Mesendoderm (in vitro differentiated cells): ENCODE data around the gene MCM8.
A peak's percentile ranks its signal among the peaks of the same experiment; 100 is the strongest.

Source experiments
- DNase-seq: peaks from one replicate; pipeline ENCODE4 v3.0.0; 2013
- H2AK5ac ChIP-seq: 2 replicates; pipeline ENCODE4 v1.6.1; 2013; ENCODE audit warnings: low read length, inconsistent platforms
- H2BK120ac ChIP-seq: 2 replicates; pipeline ENCODE4 v1.6.1; 2013; ENCODE audit warnings: low read depth, mild to moderate bottlenecking, low read length, moderate library complexity, mixed read lengths
- H2BK15ac ChIP-seq: replicated peaks from 2 replicates; pipeline ENCODE4 v1.6.1; 2013; ENCODE audit warnings: low read depth, mild to moderate bottlenecking, moderate library complexity
- H2BK5ac ChIP-seq: 2 replicates; pipeline ENCODE4 v1.6.1; 2013; ENCODE audit warnings: low read length, inconsistent platforms
- H3K18ac ChIP-seq: 2 replicates; pipeline ENCODE4 v1.6.1; 2013; ENCODE audit warnings: mild to moderate bottlenecking, low read length, mixed read lengths
- H3K23ac ChIP-seq: one replicate; pipeline ENCODE4 v1.6.1; 2013; ENCODE audit warnings: low read length
- H3K27ac ChIP-seq: 2 replicates; pipeline ENCODE4 v1.5.1; 2013; ENCODE audit warnings: low read depth, mild to moderate bottlenecking, inconsistent platforms, low read length, moderate library complexity
- H3K27me3 ChIP-seq: 2 replicates; pipeline ENCODE4 v1.6.1; 2013; ENCODE audit warnings: low read length, control low read depth, mild to moderate bottlenecking, inconsistent platforms; ENCODE audit not compliant: insufficient read depth, poor library complexity
- H3K36me3 ChIP-seq: 2 replicates; pipeline ENCODE4 v1.6.1; 2013; ENCODE audit warnings: low read length, inconsistent platforms; ENCODE audit not compliant: control insufficient read depth, insufficient read depth
- H3K4ac ChIP-seq: one replicate; pipeline ENCODE4 v1.6.1; 2013; ENCODE audit warnings: low read depth, mild to moderate bottlenecking, low read length, moderate library complexity
- H3K4me1 ChIP-seq: 2 replicates; pipeline ENCODE4 v1.6.1; 2013; ENCODE audit warnings: low read depth, low read length, inconsistent platforms; ENCODE audit not compliant: control insufficient read depth
- H3K4me2 ChIP-seq: 2 replicates; pipeline ENCODE4 v1.6.1; 2013; ENCODE audit warnings: low read length
- H3K4me3 ChIP-seq: 2 replicates; pipeline ENCODE4 v1.5.1; 2013; ENCODE audit warnings: mild to moderate bottlenecking, low read length
- H3K56ac ChIP-seq: one replicate; pipeline ENCODE4 v1.6.1; 2013; ENCODE audit warnings: low read length
- H3K79me1 ChIP-seq: 2 replicates; pipeline ENCODE4 v1.6.1; 2013; ENCODE audit warnings: low read length, inconsistent platforms
- H3K79me2 ChIP-seq: 2 replicates; pipeline ENCODE4 v1.6.1; 2013; ENCODE audit warnings: mild to moderate bottlenecking, low read length; ENCODE audit not compliant: control insufficient read depth, insufficient read depth
- H3K9ac ChIP-seq: 2 replicates; pipeline ENCODE4 v1.6.1; 2013; ENCODE audit warnings: low read length, inconsistent platforms
- H4K5ac ChIP-seq: one replicate; pipeline ENCODE4 v1.6.1; 2013; ENCODE audit warnings: low read length
- H4K8ac ChIP-seq: one replicate; pipeline ENCODE4 v1.6.1; 2013; ENCODE audit warnings: low read depth, mild to moderate bottlenecking, control low read depth, low read length, moderate library complexity
- WGBS: extraction: QIAGEN DNeasy Blood & Tissue Kit; methylation state at CpG from one replicate; pipeline ENCODE4 v1.1.7; 2013; ENCODE audit warnings: low lambda C conversion rate, missing lambda C conversion rate; ENCODE audit not compliant: insufficient coverage; ENCODE audit errors: extremely low coverage; 5-methylcytosine and 5-hydroxymethylcytosine counted together

MCM8 gene

GRCh38 chr20:6038256-6038655 lies 87.8 kb downstream of the MCM8 start:
- no peaks in the 10 kb centered on the region for H3K4me1 ChIP-seq
- H3K56ac ChIP-seq: no peak overlapping the region
- peaks cover 2% of the 10 kb centered on the region for H3K36me3 ChIP-seq
- no peak overlapping the region for H4K5ac ChIP-seq
- H3K9ac ChIP-seq: no peak overlapping the region
- no peaks in the 10 kb centered on the region for H3K79me1 ChIP-seq
- H3K4ac ChIP-seq: no peak overlapping the region
- H2BK15ac ChIP-seq: no peak overlapping the region
- H4K8ac ChIP-seq: no peak overlapping the region
- no peak for DNase-seq
- no peak overlapping the region for H3K23ac ChIP-seq
- H3K18ac ChIP-seq: no peak overlapping the region
- no peak overlapping the region for H3K4me2 ChIP-seq
- WGBS: no CpG with 5 or more reads among the region's 3 CpGs
- H2AK5ac ChIP-seq: no peak overlapping the region
- no peak overlapping the region for H2BK120ac ChIP-seq
- no peak overlapping the region for H3K27ac ChIP-seq
- no peak overlapping the region for H3K4me3 ChIP-seq
- H3K27me3 ChIP-seq: no peaks in the 10 kb centered on the region
- no peaks in the 10 kb centered on the region for H3K79me2 ChIP-seq
- no peak overlapping the region for H2BK5ac ChIP-seq

- H3K79me1 ChIP-seq: no peaks in the 10 kb centered on the region
- no peak for DNase-seq
These were observed 89.3 kb downstream of the MCM8 start for GRCh38 chr20:6039766-6040165.

DNA sequence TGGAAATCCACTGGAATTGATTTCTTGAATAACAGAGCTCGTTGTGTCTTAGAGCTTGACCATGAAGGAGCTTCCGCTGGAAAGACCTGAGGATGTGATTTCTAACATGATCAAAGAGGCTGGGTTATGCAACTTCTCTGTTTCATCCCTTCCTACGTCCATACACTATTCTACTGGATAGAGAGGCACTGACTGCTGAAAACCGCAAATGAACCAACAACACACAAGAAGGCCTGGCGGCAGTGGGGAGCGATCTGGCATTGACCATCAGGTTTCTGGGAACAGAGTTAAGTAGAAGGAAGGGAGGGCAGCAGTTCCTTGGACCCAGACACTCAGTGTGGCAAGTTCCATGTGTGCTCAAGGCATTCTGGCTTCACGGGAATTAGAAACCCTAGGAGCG lies 90.1 kb downstream of the MCM8 start:
- peaks cover 2% of the 10 kb centered on the region for H3K36me3 ChIP-seq
- no peak overlapping the region for H2AK5ac ChIP-seq
- no peaks in the 10 kb centered on the region for H3K79me2 ChIP-seq
- H3K27me3 ChIP-seq: no peaks in the 10 kb centered on the region
- no peak overlapping the region for H3K4me3 ChIP-seq
- no CpG with 5 or more reads among the region's 8 CpGs for WGBS
- H3K4me2 ChIP-seq: no peak overlapping the region
- H3K4me1 ChIP-seq: no peaks in the 10 kb centered on the region
- no peak overlapping the region for H4K5ac ChIP-seq
- no peak overlapping the region for H2BK15ac ChIP-seq
- DNase-seq: no peak
- no peak overlapping the region for H3K4ac ChIP-seq
- H3K27ac ChIP-seq: no peak overlapping the region
- H2BK120ac ChIP-seq: no peak overlapping the region
- no peak overlapping the region for H3K23ac ChIP-seq
- no peaks in the 10 kb centered on the region for H3K79me1 ChIP-seq
- no peak overlapping the region for H3K56ac ChIP-seq
- H4K8ac ChIP-seq: no peak overlapping the region
- no peak overlapping the region for H3K18ac ChIP-seq
- H2BK5ac ChIP-seq: no peak overlapping the region
- H3K9ac ChIP-seq: no peak overlapping the region

More at GRCh38 chr20:6039766-6040165, 89.3 kb downstream of the MCM8 start:
- no peaks in the 10 kb centered on the region for H3K79me2 ChIP-seq
- no peak overlapping the region for H3K4me3 ChIP-seq
- H3K56ac ChIP-seq: no peak overlapping the region
- peaks cover 2% of the 10 kb centered on the region for H3K36me3 ChIP-seq
- H3K23ac ChIP-seq: no peak overlapping the region
- no peak overlapping the region for H2BK120ac ChIP-seq
- WGBS: no CpG with 5 or more reads among the region's 5 CpGs
- no peak overlapping the region for H4K8ac ChIP-seq
- H3K4me2 ChIP-seq: no peak overlapping the region
- no peak overlapping the region for H3K9ac ChIP-seq
- no peaks in the 10 kb centered on the region for H3K27me3 ChIP-seq
- no peak overlapping the region for H2AK5ac ChIP-seq
- H2BK15ac ChIP-seq: no peak overlapping the region
- H3K18ac ChIP-seq: no peak overlapping the region
- H3K27ac ChIP-seq: no peak overlapping the region
- H4K5ac ChIP-seq: no peak overlapping the region
- H3K4me1 ChIP-seq: no peaks in the 10 kb centered on the region
- no peak overlapping the region for H2BK5ac ChIP-seq
- no peak overlapping the region for H3K4ac ChIP-seq

DNA sequence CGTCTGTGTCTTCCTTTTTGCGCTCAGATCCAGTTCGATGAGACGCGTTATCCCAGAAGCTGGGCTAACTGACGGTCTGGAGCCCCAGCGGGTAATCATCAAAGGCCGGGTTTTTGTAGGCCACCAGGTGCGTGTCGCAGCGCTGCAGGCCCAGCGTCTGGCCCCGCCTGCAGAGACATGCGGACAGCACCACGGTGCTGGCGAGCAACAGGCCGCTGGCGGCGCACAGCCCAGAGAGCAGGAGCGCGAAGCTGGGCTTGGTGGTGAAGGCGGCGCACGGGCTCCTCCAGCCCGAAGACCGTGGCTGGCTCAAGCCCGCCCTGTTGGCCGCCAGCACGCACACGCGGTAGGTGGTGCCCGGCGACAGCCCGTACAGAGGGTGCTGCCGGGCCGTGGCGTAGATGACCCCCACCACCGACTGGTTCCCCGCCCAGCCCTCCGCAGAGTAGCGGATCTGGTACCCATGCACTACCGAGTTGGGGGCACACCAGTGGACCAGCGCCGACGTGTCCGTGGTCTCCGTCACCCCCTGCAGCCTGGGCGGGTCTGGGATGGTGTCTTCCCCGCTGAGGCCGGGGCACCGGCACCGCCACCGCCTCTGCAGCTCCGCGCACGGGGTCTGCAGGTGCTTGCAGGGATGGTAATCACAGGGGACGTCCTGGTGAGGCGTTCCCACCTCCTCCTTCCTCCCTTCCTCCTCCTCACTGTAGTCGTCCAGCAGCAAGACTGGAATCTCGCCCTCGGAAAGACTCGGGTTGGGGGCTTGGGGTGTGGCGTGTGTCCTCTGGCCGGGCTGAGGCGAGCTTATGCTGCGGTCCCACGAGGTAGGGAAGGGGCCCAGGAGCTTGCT lies 90.7 kb downstream of the MCM8 start:
- no peak overlapping the region for H3K27ac ChIP-seq
- H4K8ac ChIP-seq: no peak overlapping the region
- H3K4ac ChIP-seq: no peak overlapping the region
- no peaks in the 10 kb centered on the region for H3K27me3 ChIP-seq
- H4K5ac ChIP-seq: no peak overlapping the region
- no peak overlapping the region for H3K4me3 ChIP-seq
- H2BK120ac ChIP-seq: no peak overlapping the region
- no peak overlapping the region for H2BK15ac ChIP-seq
- no peak for DNase-seq
- H3K79me1 ChIP-seq: no peaks in the 10 kb centered on the region
- H3K56ac ChIP-seq: no peak overlapping the region
- no peak overlapping the region for H3K4me2 ChIP-seq
- H3K4me1 ChIP-seq: no peaks in the 10 kb centered on the region
- peaks cover 2% of the 10 kb centered on the region for H3K36me3 ChIP-seq
- H3K79me2 ChIP-seq: no peaks in the 10 kb centered on the region
- no CpG with 5 or more reads among the region's 67 CpGs for WGBS
- no peak overlapping the region for H3K18ac ChIP-seq
- no peak overlapping the region for H3K9ac ChIP-seq
- H3K23ac ChIP-seq: no peak overlapping the region
- no peak overlapping the region for H2BK5ac ChIP-seq
- H2AK5ac ChIP-seq: no peak overlapping the region

DNA sequence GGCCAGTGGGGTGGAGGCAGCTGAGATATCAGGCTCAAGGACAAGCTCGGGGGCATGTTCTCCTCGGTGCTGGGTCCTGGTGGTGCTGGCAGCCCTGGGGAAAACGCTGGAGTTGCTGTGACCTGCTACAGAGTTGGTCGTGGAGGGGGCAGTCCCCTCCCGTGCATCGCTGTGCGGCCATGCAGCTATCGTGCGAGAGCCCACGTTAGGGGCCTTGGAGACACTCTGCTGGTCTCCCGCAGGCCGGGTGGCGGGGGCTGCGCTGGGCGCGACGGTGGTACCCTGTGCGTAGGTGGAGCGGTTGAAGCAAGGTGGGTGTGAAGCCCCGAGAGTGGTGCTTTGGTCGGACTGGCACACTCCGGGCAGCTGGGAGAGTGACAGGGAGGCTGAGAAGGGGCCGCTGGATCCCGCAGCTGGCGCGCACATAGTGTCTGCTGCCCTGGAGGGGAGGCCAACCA lies 91.4 kb downstream of the MCM8 start:
- H3K56ac ChIP-seq: no peak overlapping the region
- H2BK5ac ChIP-seq: no peak overlapping the region
- no peak overlapping the region for H3K4me3 ChIP-seq
- no peak overlapping the region for H3K18ac ChIP-seq
- no peak overlapping the region for H3K4ac ChIP-seq
- no peak overlapping the region for H3K23ac ChIP-seq
- no peak overlapping the region for H3K27ac ChIP-seq
- no peak overlapping the region for H2AK5ac ChIP-seq
- H3K79me2 ChIP-seq: no peaks in the 10 kb centered on the region
- no peak overlapping the region for H2BK15ac ChIP-seq
- no peaks in the 10 kb centered on the region for H3K79me1 ChIP-seq
- no peak overlapping the region for H3K4me2 ChIP-seq
- H3K36me3 ChIP-seq: peaks cover 2% of the 10 kb centered on the region
- H4K5ac ChIP-seq: no peak overlapping the region
- no peaks in the 10 kb centered on the region for H3K4me1 ChIP-seq
- no peak overlapping the region for H2BK120ac ChIP-seq
- no peak overlapping the region for H3K9ac ChIP-seq
- no peak for DNase-seq
- no peak overlapping the region for H4K8ac ChIP-seq
- no CpG with 5 or more reads among the region's 26 CpGs for WGBS
- no peaks in the 10 kb centered on the region for H3K27me3 ChIP-seq

- peak; percentile 73 for DNase-seq
- H3K9ac ChIP-seq: no peak overlapping the region
- H3K4me2 ChIP-seq: no peak overlapping the region
- no peak overlapping the region for H2BK120ac ChIP-seq
- H3K36me3 ChIP-seq: peaks cover 2% of the 10 kb centered on the region
- WGBS: no CpG with 5 or more reads among the region's 2 CpGs
- H3K23ac ChIP-seq: no peak overlapping the region
- no peak overlapping the region for H3K18ac ChIP-seq
- no peaks in the 10 kb centered on the region for H3K4me1 ChIP-seq
- H3K4me3 ChIP-seq: no peak overlapping the region
- no peak overlapping the region for H4K8ac ChIP-seq
- H3K4ac ChIP-seq: no peak overlapping the region
- H3K27ac ChIP-seq: no peak overlapping the region
- H2AK5ac ChIP-seq: no peak overlapping the region
- no peak overlapping the region for H2BK15ac ChIP-seq
- no peaks in the 10 kb centered on the region for H3K27me3 ChIP-seq
- H2BK5ac ChIP-seq: no peak overlapping the region
- H3K79me2 ChIP-seq: no peaks in the 10 kb centered on the region
- H4K5ac ChIP-seq: no peak overlapping the region
- no peak overlapping the region for H3K56ac ChIP-seq
- H3K79me1 ChIP-seq: no peaks in the 10 kb centered on the region
These were observed 93.7 kb downstream of the MCM8 start for GRCh38 chr20:6044115-6044514.
